LoVo (cell line): ENCODE data around the gene NLK.

Experiments
- DNase-seq: peaks from one replicate; pipeline ENCODE4 v3.0.0-alpha.2; 2016; ENCODE audit warnings: low spot score

Gene NLK

GRCh38 chr17:28040406-28040805 lies 2.1 kb upstream of the NLK start:
- peak; percentile 1 for DNase-seq

- peak; percentile 99 for DNase-seq
Observed at GRCh38 chr17:28041068-28041843, 1.2 kb upstream of the NLK start.

GRCh38 chr17:28041844-28042656 lies 427 bp upstream of the NLK start:
- no peak for DNase-seq

DNA sequence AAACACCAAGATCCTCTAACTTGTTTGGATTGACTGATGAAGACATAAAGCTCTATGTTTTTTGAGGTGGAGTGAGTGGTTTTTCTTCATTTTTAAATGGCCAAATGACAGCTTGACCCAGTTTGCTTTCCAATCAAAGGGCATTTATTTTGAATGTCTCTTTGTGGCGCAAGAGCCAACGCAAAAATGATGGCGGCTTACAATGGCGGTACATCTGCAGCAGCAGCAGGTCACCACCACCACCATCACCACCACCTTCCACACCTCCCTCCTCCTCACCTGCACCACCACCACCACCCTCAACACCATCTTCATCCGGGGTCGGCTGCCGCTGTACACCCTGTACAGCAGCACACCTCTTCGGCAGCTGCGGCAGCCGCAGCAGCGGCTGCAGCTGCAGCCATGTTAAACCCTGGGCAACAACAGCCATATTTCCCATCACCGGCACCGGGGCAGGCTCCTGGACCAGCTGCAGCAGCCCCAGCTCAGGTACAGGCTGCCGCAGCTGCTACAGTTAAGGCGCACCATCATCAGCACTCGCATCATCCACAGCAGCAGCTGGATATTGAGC lies 329 bp downstream of the NLK start:
- DNase-seq = no peak

DNA sequence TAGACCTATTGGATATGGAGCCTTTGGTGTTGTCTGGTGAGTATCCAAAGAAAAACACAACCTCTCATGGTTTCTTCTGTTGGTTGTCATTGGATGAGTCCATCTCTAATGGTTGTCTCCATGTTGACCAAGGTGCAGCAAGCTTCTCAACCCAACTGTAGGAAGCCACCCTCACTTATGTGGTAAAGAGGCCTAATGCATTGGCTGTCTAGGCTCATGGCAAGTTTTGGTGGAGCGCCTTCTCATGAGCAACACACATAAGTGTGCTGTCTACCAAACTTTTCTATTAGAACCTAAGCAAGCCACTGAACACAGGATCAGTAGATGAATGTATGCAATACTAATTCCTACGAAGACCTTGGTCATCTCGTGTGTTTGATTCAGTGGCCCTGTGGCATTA lies 819 bp downstream of the NLK start:
- no peak for DNase-seq

DNA sequence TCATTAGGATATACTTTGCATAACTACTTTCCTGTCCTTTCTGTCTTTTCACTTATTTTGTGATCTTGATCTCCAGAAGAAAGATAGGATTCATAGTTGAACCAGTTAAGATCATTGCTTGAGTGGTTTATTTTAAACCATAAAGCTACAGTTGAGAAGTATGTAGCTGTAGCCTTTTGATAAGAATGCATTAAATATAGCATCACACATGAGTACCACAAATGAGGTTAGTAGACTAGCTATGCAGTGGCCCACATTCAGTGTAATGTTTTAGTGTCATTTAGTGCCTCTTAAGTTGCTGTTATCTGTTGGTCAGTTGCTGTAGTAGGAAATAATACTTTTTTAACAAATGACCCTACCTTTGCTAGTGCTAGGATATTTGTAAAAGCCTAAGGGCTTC lies 1.3 kb downstream of the NLK start:
- no peak for DNase-seq

DNA sequence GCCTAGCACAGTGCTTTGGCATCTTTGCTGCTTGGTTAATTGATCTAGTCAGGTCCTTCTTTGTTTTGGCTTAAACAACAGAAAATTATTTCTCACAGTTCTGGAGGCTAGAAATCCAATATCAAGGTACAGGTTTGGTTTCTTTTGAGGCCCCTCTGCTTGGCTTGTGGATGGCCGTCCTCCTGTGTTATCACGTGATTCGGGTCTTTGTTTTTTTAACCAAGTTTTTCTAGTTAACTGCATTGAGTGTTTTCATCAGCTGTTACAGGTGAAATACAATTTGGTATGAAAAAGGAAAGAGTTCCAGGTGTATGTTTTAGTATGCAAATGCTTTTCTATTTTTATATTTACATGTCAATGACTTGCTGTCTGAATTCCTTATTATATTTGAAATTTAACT lies 2.8 kb downstream of the NLK start:
- no peak for DNase-seq

- no peak for DNase-seq
Observed at GRCh38 chr17:28046034-28046825, 3.8 kb downstream of the NLK start.

DNA sequence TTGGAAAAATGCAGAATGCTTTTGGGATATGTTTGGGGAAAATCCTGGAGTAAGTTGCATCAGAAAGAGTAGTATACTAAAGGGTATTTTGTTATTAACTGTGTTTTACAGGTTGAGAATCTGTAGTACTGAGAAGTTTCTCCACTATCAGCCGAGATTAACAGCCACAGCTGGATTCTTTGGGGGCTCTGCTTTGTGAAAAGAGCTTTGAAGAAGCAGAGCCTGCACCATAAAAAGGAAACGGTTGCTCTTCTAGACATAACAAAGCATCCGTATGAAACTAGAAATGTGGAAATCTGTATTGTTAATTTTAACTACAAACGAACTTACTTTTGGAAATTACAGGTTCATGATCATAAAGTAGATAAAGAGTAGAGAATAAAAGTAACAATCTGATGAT lies 5.3 kb downstream of the NLK start:
- no peak for DNase-seq

DNA sequence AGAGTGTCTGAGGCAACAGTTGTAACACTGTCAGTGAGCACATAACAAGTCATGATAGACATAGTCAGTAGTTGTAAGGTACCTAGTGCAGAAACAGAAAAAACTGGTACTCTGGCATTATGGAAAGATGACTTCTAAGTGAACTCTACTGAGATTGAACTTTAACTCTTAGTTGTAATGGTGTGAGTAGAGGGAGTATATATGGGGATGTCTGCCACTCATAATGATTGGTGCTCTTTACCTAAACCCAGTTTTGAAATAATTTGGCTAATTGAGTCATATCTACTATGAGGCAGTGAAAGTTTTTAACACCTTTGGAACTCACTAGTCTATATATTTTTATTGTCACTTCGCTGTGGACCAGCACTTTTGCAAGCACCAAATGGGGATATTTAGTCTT lies 6.6 kb downstream of the NLK start:
- no peak for DNase-seq

- no peak for DNase-seq
Observed at GRCh38 chr17:28053044-28053670, 10.7 kb downstream of the NLK start.

DNA sequence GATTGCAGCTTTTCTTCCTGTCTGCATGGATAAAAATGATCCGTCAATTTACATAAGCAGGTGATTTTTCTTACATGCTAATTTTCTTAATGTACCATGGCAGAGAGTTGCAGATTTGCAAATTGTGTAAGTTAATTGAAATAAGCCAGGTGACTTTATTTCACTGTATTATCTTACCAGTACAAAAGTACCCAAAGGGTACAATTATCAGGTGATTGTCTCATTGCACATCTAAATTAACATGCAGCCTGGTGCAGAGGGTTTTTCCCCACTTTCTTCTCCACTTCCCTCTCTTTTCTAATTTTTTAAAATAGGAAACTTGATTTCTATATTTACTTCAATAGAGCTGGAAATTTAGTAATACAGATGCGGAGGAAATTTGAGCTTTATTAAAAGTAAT lies 11.2 kb downstream of the NLK start:
- DNase-seq = no peak

- no peak for DNase-seq
Observed at GRCh38 chr17:28055546-28056275, 13.2 kb downstream of the NLK start.

- no peak for DNase-seq
Observed at GRCh38 chr17:28056276-28056620, 13.8 kb downstream of the NLK start.

GRCh38 chr17:28057731-28058246 lies 15.3 kb downstream of the NLK start:
- peak; percentile 9 for DNase-seq

GRCh38 chr17:28059675-28060074 lies 17.2 kb downstream of the NLK start:
- DNase-seq = no peak

- DNase-seq = no peak
Observed at GRCh38 chr17:28065706-28066105, 23.2 kb downstream of the NLK start.

GRCh38 chr17:28069061-28069460 lies 26.6 kb downstream of the NLK start:
- DNase-seq = no peak

- DNase-seq = no peak
Observed at GRCh38 chr17:28071179-28071578, 28.7 kb downstream of the NLK start.

DNA sequence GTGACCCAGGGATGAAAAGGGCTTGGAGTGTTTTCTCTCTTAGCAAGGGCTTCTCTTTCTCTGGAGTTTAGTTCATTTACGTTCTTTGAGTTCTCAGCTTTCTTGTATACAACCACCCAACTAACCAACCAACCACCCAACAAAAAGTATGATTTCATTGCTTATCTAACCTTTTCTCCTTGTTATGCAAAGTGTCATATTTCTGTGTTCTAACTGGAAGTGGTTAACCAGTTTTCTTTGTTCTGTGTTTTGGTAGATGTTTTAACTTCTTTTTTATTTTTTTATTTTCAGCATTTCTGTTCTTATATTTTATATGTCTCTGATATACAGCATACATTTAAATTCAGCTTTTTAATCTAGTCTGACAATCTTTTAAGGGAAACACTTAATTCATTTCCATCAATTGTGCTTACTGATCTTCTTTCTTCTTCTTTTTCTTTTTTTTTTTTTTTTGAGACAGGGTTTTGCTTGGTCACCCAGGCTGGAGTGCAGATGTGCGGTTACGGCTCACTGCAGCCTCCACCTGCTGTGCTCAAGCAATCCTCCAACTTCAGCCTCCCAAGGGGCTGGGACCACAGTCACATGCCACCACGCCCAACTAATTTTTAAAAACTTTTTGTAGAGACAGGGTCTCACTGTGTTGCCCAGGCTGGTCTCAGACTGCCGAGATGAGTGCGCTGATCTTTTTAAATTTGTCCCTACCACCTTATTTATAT lies 29.6 kb downstream of the NLK start:
- DNase-seq = no peak
